Right hindlimb (tissue), 1 donor: ENCODE measurements around the gene ZNF777.

Experiments
- DNase-seq: peaks from one replicate; pipeline ENCODE4 v3.0.0-alpha.2; 2018

The ZNF777 gene

DNA sequence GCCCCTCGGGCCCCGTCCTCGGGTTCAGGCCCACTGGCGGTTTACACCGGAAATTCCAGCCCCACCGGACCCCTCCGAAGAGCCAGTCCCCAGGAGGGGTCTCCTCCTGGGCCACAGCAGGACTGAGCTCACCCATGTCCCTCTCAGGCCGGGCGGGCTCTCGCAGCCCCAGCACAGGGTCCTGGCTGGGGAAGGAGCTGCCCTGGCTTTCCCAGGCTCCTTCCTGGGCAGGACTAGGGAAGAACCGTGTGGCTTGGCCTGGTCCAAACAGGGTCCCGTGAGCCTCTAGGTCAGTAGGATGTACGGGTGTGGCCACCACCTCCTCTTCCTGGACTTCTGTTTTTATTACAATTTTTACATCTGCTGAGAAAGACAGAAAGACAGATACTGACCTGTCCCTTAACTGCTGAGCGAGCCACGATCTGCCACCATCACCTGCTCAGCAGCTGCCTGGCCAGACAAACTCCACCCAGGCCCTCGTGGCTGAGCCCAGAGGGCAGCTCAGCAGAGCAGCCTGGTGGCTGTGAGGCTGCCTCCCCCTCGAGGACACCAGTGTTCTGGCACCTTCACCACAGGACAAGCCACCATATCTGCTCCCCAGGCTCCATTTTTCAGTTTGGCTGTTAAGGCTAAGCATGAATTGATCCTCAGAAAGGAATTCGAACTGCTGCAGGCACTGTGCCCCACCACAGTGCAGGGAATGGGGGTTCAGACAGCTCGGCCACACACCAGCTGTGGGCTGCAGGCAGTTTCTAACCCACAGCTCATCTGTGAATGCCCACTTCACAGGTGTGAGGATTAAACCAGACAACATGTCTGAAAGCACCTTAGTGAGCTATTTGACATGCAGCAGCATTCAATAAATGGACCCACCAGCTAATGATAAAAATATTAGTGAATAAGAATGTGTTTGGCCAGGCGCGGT is 14.5 kb upstream of the ZNF777 start:
- DNase-seq = no peak

DNA sequence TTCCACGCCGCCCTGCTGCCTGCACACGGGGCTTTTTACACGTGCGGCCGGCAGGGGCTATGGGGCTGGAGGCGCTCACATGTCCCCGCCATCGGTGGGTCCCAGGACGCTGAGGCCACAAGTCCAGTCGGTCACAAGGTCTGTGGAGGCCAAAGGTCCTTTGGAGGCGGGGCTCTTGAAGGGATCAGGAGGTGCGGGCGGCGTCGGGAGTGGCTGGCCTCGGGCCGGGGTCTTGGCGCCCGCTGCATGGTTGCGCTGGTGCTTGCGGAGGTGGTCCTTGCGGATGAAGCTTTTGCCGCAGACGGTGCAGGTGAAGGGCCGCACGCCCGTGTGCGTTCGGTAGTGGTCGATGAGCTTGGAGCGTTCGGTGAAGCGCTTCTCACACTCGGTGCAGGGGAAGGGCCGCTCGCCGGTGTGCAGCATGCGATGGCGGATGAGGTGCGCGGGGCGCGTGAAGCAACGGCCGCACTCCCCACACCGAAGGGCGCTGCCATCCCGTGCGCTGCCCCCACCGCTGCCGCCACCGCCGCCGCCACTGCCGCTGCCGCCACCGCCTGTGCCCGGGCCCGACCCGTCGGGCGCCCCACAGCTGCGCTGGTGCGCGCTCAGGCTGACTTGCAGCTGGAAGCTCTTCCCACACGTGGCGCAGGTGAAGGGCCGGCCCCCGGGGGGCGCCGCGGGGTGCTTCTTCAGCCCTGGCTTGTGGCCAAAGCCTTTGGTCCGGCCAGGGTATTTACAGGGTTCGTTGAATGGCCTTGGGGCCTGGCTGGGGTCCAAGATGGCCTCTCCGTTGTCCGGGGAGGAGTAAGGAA is 13.7 kb upstream of the ZNF777 start:
- DNase-seq = no peak

DNA sequence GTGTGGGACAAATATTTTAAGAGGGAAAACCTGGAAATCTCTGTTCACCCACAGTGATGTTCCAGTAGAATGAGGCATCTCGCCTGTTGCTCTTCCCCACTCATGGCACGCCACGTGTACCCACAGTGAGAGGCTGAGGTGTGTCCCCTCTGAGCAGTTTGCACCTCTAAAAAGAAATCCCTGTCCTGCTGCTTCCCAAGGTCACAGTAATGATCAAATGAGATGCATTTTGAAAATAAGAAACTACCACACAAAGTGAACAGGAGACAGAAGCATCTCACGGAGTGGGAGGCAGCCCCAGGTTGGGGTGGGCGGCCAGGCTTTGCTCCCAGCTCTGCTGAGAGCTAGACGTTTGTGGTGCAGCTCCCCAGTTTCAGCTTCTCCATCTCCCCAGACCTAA is 12.4 kb upstream of the ZNF777 start:
- no peak for DNase-seq

DNA sequence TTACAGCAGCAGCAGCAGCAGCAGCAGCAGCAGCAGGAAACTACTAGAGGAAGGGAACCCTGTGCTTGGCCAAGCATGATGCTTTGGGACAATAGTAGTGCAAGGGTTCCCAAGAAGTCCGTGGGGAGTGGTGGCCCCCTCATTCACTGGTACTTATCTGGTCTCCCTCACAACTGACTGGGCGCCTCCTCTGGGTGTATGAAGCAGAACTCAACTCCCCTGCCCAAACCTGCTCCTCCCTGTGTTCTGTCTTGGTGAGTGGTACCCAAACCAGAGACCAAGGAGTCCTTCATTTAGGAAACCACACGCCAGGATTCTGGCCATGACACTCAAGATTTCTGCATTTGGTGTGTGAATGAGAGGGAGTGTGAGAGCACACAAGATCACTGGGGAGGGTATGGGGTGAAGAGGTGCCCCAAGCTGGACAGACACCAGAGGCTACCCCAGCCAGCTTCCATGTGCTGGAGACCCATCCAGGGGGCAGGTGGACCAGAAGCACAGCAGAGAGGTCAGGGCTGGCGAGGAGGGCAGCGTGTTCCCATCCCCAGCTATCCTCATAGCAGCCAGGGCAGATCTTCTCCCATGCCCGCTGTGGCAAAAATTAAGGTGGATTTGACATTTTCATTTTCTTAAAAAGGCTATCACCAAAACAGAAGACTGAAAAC is 10.6 kb upstream of the ZNF777 start:
- DNase-seq = no peak

DNA sequence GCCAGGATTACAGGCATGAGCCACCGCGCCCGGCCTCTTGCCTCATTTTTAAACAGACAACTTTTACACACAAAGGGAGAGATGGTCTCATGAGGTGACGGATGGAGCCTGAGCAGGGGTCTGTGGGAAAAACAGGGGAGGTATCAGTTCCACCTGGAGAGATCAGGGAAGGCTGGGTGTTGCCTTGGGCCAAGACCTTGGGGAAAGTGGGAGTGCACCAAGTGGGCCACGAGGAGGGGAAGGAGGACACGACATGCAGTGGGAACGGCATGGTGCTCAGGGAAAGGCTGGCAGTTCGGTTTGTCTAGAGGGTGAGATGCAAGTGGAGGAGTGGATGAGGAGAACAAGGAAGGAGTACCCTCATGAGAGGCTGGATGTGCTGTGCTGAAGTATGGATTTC is 8.9 kb upstream of the ZNF777 start:
- no peak for DNase-seq

DNA sequence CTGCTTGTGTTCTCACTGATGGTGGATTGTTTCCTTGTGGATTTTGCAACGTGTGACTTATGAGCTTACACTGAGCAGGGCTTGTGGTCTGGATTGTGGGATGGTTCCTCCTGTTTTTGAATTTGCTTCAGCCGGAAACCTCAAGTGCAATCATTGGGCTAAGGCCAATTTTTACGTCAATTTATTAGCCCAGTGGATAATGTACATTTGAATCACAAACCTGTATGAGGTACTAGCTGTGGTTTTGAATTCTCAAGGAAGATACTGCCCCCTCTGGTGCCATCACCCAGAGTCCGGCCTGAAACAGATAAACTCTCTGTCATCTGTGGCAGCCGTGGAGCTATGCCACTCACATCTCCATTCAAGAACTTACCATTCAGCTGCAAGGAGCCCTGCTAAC is 7.3 kb upstream of the ZNF777 start:
- DNase-seq = no peak

DNA sequence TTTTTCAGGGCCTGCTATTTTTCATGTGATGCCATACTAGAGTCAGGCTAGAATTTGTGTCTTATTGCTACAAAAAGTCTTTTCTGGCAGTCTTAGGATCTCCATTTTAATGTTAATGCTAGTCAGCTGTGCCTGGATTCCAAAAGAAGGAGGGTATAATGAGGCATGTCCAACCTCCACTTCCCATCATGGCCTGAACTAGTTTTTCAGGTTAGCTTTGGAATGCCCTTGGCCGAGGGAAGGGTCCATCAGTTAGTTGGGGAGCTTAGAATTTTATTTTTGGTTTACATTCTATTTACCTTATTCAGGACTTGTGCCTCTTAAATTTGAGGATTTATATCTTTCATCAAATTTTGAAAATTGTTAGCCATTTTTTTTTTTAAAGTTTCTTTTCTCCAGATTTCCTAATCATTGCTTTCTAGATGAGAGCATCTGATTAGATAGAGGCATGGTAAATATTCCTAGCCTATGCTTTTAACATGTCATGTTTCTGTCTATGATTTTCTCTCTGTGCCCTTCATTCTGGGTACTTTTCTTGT is 6.5 kb upstream of the ZNF777 start:
- DNase-seq = no peak

DNA sequence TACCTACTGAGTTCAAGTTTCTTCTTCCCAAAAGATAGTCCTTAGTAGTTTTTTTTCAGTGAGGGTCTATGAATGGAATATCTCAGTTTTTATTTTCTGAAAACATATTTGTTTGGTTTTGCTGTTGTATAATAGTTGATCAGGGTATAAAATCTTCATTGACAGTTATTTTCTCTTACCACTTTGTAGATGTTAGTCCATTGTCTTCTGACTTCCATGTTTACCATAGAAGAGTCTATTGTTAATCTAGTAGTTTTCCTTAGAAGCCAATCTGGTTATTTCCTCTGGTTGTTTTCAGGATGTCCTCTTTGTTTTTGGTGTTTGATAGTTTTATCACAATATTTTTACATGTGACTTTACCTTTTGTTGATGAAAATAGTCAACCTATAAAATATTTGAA is 5.5 kb upstream of the ZNF777 start:
- no peak for DNase-seq

DNA sequence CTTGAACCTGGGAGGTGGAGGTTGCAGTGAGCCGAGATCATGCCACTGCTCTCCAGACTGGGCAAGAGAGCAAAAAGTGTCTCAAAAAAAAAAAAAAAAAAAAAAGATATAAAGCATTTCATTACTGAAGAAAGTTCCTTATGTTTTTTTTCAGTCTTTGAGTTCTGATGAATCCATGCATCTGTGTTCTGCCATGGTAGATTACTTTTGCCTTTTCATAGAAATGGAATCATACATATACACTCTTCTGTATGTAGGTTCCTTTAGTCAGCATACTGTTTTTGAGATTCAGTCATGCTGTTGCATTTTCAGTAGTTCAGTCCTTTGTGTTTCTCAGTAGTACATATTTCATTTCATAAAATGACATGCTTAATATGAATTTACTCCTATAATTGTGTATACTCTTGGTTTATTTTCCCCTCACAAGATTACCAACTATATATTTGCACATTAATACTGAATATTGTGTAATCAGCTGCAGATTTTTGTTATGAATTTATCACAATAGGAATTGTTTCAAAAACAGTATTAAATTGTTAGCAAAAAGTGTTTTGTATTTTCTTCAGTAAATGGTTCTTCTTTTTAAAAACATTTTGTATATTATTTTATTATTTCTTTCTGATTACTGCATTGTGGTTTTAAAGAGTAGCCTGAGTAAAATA is 2.8 kb upstream of the ZNF777 start:
- DNase-seq = no peak

DNA sequence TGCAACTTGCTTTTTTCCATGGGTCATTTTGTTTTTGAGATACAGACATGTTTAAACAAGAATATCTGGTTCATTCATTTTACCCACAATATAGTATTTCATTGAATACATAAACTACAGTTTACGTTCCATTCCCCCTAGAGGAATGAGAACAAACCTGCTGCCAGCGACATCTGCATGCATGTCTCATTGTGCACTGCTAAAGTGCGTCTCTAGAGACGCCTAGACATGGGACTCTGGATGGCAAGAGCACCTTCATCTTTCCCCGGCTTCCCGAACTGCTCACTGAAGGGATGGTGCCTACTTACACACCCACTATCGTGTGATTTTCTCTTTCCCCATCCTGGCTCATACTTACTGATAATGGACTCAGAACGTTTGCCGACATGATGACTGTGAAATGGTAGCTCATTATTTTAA is 1.2 kb upstream of the ZNF777 start:
- DNase-seq = no peak

DNA sequence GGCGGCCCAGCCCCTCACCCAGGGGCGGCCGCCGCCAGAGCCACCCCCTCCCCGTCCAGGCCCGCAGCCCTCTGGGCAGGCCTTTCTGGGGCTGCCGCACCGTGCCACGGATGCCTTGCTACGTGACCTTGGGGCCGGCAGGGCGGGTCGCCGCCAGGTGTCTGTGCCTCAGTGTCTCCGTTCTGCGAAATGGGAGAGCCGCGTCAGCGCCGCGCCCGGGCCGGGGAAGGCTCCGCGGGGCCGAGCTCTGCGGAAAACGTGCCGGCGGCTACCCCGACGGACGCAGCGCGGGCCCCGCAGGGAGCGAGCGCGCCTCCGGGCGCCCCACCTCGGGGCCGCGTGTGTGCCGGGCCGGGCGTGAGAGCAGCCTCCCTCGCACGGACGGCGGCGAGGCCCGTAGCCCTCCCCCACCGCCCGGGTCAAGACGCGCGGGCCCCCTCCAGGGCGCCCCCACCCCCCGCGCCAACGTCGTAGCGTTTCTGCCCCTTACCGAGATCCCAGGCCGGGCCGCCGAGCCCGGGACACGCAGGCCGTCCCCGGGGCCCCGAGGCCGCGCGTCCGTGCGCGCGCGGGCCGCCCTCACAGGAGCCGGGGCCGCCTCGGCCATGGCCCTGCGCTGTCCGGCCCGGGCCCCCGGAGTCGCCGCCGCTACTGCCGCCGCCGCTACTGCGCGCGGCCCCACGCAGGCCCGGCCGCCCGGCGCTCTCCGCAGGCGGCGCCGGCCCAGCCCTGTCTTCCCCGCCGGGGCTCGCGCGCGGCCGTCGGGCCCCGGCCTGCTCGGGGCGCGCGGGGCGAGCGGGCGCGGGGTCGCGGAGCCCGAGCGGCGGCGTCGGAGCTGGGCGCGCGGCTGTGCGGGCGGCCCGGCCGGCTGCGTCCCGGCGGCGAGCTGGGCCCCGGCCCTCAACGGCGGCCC is 1.1 kb downstream of the ZNF777 start:
- DNase-seq = no peak

DNA sequence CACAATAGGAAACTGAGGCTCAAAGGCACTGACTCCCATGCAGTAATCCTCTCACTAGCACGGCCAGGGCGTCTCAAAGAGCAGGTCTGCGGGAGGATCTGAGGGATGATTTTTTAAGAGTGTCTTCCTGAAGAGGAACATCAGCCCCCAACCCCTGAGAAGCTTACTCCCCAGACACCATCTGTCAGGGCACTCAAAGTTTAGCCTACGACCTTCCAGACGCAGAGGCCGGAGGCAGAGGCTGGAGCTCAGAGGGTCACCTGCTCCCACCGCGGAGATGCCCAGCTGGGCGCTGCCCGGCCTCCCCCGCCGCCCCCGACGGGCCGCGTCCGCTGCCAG is 1.7 kb downstream of the ZNF777 start:
- DNase-seq = no peak

DNA sequence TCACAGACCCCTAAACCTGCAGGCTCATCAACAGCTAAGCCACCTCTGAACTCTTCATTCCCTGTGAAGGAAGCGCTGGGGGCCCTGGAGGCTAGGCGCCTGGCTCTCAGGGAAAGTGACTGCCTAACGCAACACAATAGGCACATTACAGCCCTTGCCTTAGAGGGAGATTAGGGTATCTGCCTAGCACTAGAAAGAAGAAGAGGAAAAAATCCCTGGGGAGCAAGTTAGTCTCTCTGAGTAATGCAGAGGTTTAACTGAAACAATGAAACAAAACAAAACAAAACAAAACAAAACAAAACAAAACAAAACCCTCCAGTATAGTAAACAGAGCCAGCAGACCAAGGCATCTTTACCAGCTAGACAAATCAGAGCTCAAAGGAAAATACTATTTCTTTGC is 2.6 kb downstream of the ZNF777 start:
- DNase-seq = no peak

DNA sequence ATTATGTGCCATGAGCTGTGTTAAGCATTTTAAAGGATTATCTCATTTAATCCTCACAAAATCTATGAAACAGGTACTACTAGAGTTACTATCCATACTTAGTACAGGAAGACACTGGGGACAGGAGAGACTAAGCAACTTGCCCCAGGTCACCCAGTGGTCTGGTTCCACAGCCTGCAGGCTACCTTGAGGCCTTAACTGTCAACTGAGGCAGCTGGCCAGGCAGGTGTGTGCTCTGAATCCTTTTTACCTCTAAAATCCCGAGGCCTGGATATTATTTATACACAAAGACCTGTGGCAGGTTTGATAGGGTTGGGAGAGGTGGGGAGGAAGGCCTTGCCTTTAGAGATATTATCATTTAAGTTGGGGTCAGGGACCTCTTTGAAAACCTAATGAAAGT is 3.1 kb downstream of the ZNF777 start:
- DNase-seq = no peak

DNA sequence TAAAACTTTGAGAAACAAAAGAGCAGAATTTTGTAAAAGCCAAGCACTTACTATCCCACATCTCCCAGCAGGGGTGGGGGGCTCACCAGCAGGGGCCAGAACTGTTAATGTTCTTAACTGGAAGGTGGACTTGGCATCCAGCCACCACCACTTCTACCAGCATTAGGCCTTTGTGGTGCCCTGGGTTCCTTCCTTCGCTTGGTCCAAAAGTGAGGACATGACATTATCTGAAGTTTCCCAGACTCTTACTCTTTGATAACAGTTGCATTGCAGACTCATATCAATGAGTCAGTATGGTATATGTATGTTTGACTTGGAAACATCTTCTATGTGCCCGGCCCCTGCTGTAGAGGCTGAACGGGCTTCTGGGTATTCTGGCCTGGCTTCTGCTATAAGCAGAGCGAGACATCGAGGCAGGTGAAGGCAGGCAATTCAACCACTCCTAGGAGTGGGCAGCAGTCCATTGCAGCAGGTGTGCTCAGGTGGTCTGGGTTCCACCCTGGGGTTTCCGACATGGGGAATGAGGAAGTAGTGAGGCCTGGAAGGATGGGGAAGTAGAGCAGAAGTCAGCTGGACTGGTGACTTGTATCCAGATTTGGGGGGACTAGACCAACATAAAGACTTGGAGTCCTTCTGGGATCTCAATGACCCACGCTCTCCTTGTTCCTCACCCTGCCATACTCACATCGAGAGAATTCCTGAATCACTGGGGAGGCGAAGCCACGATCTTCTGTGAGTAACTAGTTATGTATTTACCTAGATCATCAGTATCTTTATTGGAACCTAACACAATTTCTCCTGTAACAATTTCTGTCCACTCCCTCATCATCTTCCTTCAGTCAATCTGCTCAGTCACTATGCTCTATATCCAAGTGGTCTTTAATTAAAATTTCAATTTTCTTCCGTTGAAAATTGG is 4.1 kb downstream of the ZNF777 start:
- DNase-seq = no peak

DNA sequence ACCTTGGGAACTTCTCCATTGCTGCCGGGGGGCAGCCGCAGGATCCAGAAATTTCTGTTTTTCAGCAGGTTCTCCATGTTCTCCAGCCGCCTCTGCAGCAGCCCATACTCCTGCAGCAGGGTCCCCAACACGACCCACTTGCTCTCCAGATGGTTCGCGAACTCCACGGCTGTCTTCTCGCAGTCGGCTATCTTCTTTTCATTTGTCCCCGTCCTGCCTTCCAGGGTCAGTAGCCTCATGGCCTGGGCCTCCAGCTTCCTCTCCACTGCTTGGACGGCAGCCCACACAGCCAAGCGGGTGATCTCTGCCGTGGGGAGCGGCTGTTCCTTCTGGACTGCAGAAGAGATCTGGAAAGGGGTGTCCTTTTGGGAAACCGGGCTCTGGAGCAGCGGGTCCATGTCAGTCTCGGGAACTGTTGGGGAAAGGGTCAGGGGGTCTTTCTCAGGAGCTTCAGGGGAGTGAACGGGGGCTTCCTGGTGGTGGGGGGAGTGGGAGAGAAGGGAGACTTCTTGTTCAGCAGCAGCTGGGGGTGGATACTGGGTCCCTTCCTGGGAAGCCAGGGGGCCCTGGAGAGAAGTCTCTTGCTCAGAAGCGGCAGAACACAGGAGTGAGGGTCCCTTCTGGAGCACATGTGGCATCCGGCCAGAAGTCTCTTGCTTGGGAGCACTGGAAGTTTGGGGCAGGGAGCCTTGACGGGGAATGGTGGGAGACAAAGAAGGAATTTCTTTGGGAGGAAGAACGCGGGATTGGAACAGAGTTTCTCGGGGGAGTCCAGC is 5.5 kb downstream of the ZNF777 start:
- no peak for DNase-seq

DNA sequence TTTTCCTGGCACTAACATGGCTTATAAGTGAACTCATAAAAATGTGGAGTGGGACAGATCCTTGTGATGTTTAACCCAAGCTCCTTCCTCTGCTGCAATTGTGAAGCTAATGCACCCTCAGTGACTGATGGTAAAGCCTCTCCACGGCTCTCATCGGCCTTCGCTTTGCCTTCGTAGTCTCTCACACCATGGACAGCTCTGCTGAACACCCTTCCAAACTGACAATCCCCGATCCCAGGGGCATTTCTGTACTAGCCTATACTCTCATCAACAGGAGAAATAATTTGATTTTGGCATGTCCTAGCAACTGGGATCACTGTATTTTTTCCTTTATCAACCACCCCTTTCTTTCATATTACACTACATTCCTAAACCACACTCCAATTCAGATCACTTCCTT is 6.1 kb downstream of the ZNF777 start:
- DNase-seq = no peak

DNA sequence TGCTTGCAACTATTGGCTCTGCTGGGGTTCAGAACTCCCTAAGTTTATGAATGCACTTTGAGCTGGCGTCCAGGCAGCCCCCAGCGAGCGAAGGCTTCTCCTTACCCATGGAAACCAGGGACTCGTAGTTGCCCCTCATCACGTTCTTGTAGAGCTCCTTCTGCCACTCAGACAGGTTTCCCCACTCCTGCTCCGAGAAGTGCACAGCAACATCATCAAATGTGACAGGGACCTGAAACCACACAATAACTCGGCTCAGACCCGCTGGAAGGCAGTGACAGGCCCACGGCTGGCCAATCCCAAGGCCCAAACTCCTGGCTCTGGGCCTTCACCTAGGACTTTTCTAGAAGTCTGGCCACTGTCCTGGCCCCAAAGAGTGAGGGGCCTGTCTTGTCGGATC is 6.9 kb downstream of the ZNF777 start:
- DNase-seq = no peak

DNA sequence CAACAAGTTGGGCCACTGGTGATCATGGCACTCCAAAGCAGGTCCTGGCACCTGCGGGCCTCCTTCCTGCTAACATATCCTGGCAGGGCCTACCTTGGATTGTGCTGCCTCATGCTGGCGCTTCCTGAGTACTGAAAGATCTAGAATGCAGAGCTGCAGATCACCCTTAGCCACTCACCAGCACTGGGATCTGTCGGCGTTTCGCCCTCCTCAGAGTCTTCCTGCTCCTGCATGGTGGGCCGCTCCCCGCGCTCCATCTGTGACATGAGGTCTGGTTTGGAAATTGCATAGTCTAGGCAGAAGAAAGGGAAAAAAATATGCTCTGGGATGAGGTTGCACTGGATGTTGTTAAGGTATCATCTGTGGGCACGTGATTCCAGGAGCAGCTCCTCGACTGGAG is 10.0 kb downstream of the ZNF777 start:
- DNase-seq = no peak

DNA sequence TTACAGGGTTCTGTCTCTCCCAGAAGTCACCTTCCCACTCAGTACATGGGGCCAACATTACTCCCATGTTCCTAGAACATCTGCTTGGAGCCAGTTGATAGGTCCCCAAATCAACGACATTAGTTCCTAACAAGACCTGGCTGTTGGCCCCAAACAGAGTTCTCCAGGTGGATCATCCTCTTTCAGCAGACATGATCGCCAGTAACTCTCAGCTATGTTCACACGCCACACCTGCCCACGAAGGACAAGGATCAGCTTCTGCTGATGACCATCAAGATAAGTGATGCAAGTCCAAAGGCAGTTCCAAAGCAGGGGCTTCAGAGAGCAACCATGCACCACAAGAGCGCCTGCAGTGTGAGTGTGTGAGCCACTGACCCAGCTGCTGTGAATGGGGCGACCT is 11.0 kb downstream of the ZNF777 start:
- DNase-seq = no peak
